Measurements from ENCODE around the gene RHOV. TPM values are rescaled to one million over a fixed set of nuclear protein-coding genes. Genes with fewer than 3 reads are reported as not detected.

RHOV gene
- total and polyA plus RNA-seq, 2 of the 4 experiments (the other 2 are of a cell fraction), result 0.10 TPM; not detected in 1

DNA sequence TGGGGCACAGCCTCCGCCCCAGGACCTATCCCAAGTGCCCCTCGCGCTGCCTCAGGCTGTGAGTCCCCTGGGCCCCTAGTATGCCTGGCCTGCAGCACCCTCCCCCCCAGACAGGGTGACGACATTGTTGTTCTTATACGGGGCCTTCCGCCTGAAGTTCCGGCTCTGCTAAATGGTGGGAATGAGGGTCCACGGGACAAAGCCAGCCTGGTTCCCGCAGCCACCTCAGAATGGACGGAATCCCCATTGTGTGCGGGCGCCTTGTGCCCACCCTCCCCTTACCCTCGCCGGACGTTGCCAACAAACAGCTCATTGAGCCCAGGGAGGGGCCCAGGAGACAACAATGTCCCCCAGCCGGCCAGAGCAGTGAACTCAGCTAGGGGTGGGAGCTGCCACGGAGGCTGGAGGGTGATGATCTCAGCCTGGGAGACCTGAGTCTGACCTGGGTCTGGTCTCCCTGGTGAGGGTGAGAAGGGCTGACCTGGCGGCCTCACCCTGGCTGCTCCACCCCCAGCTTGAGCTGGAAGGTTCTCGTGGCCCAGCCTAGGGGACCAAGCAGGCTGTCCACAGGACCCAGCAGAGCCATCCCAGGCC is 44.9 kb upstream of the RHOV start:
- intact Hi-C loops (cut with micrococcal nuclease), result no loop called here

More for the DNA sequence above, 44.9 kb upstream of the RHOV start:
- no peak for DNase-seq
- H2AFZ ChIP-seq (replicated peaks; ENCODE audit: low read length, poor library complexity), result peak overlapping the region; percentile 72
- no peak overlapping the region for H3K9ac ChIP-seq (ENCODE audit: low read depth, low read length)
- peak; percentile 24; the same call in 1 of the 2 replicates for ATAC-seq (ENCODE audit: low read depth)
- H3K14ac ChIP-seq (replicated peaks; ENCODE audit: low read depth, low read length), result no peak overlapping the region
- TF ChIP-seq, protein P1, sequence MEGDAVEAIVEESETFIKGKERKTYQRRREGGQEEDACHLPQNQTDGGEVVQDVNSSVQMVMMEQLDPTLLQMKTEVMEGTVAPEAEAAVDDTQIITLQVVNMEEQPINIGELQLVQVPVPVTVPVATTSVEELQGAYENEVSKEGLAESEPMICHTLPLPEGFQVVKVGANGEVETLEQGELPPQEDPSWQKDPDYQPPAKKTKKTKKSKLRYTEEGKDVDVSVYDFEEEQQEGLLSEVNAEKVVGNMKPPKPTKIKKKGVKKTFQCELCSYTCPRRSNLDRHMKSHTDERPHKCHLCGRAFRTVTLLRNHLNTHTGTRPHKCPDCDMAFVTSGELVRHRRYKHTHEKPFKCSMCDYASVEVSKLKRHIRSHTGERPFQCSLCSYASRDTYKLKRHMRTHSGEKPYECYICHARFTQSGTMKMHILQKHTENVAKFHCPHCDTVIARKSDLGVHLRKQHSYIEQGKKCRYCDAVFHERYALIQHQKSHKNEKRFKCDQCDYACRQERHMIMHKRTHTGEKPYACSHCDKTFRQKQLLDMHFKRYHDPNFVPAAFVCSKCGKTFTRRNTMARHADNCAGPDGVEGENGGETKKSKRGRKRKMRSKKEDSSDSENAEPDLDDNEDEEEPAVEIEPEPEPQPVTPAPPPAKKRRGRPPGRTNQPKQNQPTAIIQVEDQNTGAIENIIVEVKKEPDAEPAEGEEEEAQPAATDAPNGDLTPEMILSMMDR (conservative IDR thresholded peaks at IDR 0.05; ENCODE audit: low read depth, low read length), result no peak
- TF ChIP-seq POLR2A (IDR thresholded peaks at IDR 0.05; ENCODE audit: low read depth, low read length) (no peak), BHLHE40 (IDR thresholded peaks at IDR 0.05; ENCODE audit: low read depth, low read length) (no peak), MAZ (IDR thresholded peaks at IDR 0.05; ENCODE audit: borderline replicate concordance, low read depth, low read length) (no peak), MXI1 (IDR thresholded peaks at IDR 0.05; ENCODE audit: borderline replicate concordance, low read depth, low read length) (no peak), MAFK (IDR thresholded peaks at IDR 0.05; ENCODE audit: low read depth, low read length) (no peak), CHD1 (IDR thresholded peaks at IDR 0.05; ENCODE audit: low read depth, low read length) (no peak), RAD21 (IDR thresholded peaks at IDR 0.05; ENCODE audit: low read length) (no peak), RCOR1 (IDR thresholded peaks at IDR 0.05; ENCODE audit: insufficient replicate concordance, low read length) (no peak), NFE2L2 (IDR thresholded peaks at IDR 0.05; ENCODE audit: low read depth, low read length) (no peak)
- TF ChIP-seq, protein P2, sequence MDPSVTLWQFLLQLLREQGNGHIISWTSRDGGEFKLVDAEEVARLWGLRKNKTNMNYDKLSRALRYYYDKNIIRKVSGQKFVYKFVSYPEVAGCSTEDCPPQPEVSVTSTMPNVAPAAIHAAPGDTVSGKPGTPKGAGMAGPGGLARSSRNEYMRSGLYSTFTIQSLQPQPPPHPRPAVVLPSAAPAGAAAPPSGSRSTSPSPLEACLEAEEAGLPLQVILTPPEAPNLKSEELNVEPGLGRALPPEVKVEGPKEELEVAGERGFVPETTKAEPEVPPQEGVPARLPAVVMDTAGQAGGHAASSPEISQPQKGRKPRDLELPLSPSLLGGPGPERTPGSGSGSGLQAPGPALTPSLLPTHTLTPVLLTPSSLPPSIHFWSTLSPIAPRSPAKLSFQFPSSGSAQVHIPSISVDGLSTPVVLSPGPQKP (IDR thresholded peaks at IDR 0.05; ENCODE audit: borderline replicate concordance, low read depth, low read length), result no peak
- TF ChIP-seq, protein P3, sequence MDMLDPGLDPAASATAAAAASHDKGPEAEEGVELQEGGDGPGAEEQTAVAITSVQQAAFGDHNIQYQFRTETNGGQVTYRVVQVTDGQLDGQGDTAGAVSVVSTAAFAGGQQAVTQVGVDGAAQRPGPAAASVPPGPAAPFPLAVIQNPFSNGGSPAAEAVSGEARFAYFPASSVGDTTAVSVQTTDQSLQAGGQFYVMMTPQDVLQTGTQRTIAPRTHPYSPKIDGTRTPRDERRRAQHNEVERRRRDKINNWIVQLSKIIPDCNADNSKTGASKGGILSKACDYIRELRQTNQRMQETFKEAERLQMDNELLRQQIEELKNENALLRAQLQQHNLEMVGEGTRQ (IDR thresholded peaks at IDR 0.05; ENCODE audit: low read depth, low read length), result no peak
- no peak overlapping the region for H3K18ac ChIP-seq (ENCODE audit: low read depth, low read length)
- no peak overlapping the region for H3K23ac ChIP-seq (ENCODE audit: low read depth, low read length)
- BruUV-seq (replicated peaks), result no TSS peak
- no peak overlapping the region for H3K4ac ChIP-seq (ENCODE audit: low read depth, low read length)
- no peaks in the 10 kb centered on the region for H3K36me3 ChIP-seq (ENCODE audit: control insufficient read depth, insufficient read depth, low read length)
- POLR2A ChIA-PET (ENCODE audit: unreplicated experiment), result interaction anchor here (0.7 kb wide), 1 partner anchor 22 kb away, joined by 3 read pairs; no protein-coding TSS in a partner anchor
- H3K27me3 ChIP-seq (ENCODE audit: control insufficient read depth, insufficient read depth, low read length), result no peaks in the 10 kb centered on the region
- peaks cover 2% of the 10 kb centered on the region; the same call in 1 of the 2 replicates for H3K4me1 ChIP-seq (ENCODE audit: control insufficient read depth, insufficient read depth, low read length)
- H2BK20ac ChIP-seq (ENCODE audit: low read depth, low read length), result no peak overlapping the region
- H2BK15ac ChIP-seq (ENCODE audit: low read depth, low read length), result no peak overlapping the region; the same call in 2 of the 3 replicates
- CTCF ChIA-PET, result no interaction called here
- WGBS, 2 experiments (ENCODE audit: extremely low coverage in 2 of 2, insufficient read length in 1 of 2), result no CpG with 5 or more reads among the region's 19 CpGs
- no peaks in the 10 kb centered on the region for H3K79me1 ChIP-seq (ENCODE audit: low read depth in 1 of 2, low read length in 2 of 2)
- H3K27ac ChIP-seq (ENCODE audit: insufficient read depth, low read length), result no peak overlapping the region
- in situ Hi-C loops (cut with MboI; ENCODE audit: low sequenced_read_pairs) (no loop called here), dilution Hi-C loops (cut with HindIII; ENCODE audit: low sequenced_read_pairs, unreplicated experiment) (no loop called here)
- H3K9me3 ChIP-seq (ENCODE audit: control insufficient read depth, insufficient read depth, low read length), result no peaks in the 10 kb centered on the region
- peaks cover 3% of the 10 kb centered on the region for H3K9me1 ChIP-seq (ENCODE audit: insufficient read depth, low read length)
- H2BK120ac ChIP-seq (ENCODE audit: low read depth, low read length), result no peak overlapping the region
- no peaks in the 10 kb centered on the region for H4K20me1 ChIP-seq (ENCODE audit: insufficient read depth, low read length)
- no peak overlapping the region; a peak in 1 of 4 replicates for H4K8ac ChIP-seq (ENCODE audit: low read depth in 2 of 2, low read length in 2 of 2)
- no peak overlapping the region for H4K5ac ChIP-seq (ENCODE audit: low read depth, low read length)
- H2BK5ac ChIP-seq (ENCODE audit: low read depth, low read length, poor library complexity, severe bottlenecking), result no peak overlapping the region
- no peak overlapping the region for H3K4me2 ChIP-seq (ENCODE audit: low read depth, low read length)
- H3K4me3 ChIP-seq (ENCODE audit: insufficient read depth, low read depth, low read length), result no peak overlapping the region
- no peak overlapping the region for H4K91ac ChIP-seq (ENCODE audit: insufficient read depth, low read depth, low read length)
- H2AK5ac ChIP-seq (ENCODE audit: low read depth, low read length), result no peak overlapping the region
- no peak overlapping the region; the same call in 1 of the 2 replicates for H3K56ac ChIP-seq (ENCODE audit: extremely low read depth, insufficient read depth, low read length)
- peak overlapping the region; percentile 65 for H2AK9ac ChIP-seq (replicated peaks; ENCODE audit: low read depth, low read length, poor library complexity)

Measured in IMR-90 (cell line).